DND-41 (cell line): ENCODE results near the gene RANBP17.

Experiments
- ATAC-seq: fragments of 200-7000 bp; cut with Tn5 transposase; 3 replicates; pipeline ENCODE4 v1.9.1; 2021; ENCODE audit warnings: low read depth; ENCODE audit not compliant: insufficient read depth
- DNase-seq: peaks from one replicate; pipeline ENCODE4 v3.0.0-alpha.2; 2020
- H2AFZ ChIP-seq: 2 replicates; pipeline ENCODE4 v1.6.0; 2012; ENCODE audit warnings: low read depth, low read length
- H3K27ac ChIP-seq: 2 replicates; pipeline ENCODE4 v1.5.1; 2012; ENCODE audit warnings: low read length, inconsistent platforms
- H3K27me3 ChIP-seq: fragments of 200-600 bp; sonication (generic); 2 replicates; pipeline ENCODE4 v1.6.0; 2012; ENCODE audit warnings: low read length, mild to moderate bottlenecking, inconsistent platforms; ENCODE audit not compliant: insufficient read depth, poor library complexity
- H3K36me3 ChIP-seq: 2 replicates; pipeline ENCODE4 v1.5.1; 2012; ENCODE audit warnings: low read length, inconsistent platforms; ENCODE audit not compliant: insufficient read depth
- H3K4me1 ChIP-seq: 2 replicates; pipeline ENCODE4 v1.5.1; 2012; ENCODE audit warnings: mild to moderate bottlenecking, low read length; ENCODE audit not compliant: insufficient read depth
- H3K4me2 ChIP-seq: 2 replicates; pipeline ENCODE4 v1.6.0; 2012; ENCODE audit warnings: mild to moderate bottlenecking, moderate library complexity, low read length, inconsistent platforms; ENCODE audit not compliant: insufficient read depth
- H3K4me3 ChIP-seq, 2 experiments: fragments of 200-600 bp in 1 of 2; shearing (Covaris generic) in 1 of 2; 2 replicates each; pipeline ENCODE4 v1.5.1; 2012 to 2016; ENCODE audit warnings: inconsistent platforms in 2 of 2, low read length in 2 of 2, mild to moderate bottlenecking in 2 of 2, low read depth in 1 of 2, moderate library complexity in 1 of 2
- H3K79me2 ChIP-seq: 2 replicates; pipeline ENCODE4 v1.6.0; 2012; ENCODE audit warnings: low read length, inconsistent platforms; ENCODE audit not compliant: insufficient read depth
- H3K9ac ChIP-seq: 2 replicates; pipeline ENCODE4 v1.6.0; 2012; ENCODE audit warnings: low read depth, mild to moderate bottlenecking, inconsistent platforms, low read length, moderate library complexity
- H3K9me3 ChIP-seq: 2 replicates; pipeline ENCODE4 v1.5.1; 2012; ENCODE audit warnings: low read length, moderate library complexity, mild to moderate bottlenecking, inconsistent platforms; ENCODE audit not compliant: insufficient read depth, severe bottlenecking
- H4K20me1 ChIP-seq: 2 replicates; pipeline ENCODE4 v1.6.0; 2012; ENCODE audit warnings: low read length; ENCODE audit not compliant: insufficient read depth
- EZH2 ChIP-seq: IDR thresholded peaks from 3 replicates; pipeline ENCODE4 v1.6.1; 2012; ENCODE audit warnings: borderline replicate concordance, low read depth, mild to moderate bottlenecking, moderate library complexity, low read length, inconsistent platforms; ENCODE audit not compliant: severe bottlenecking
- TF ChIP-seq, protein P1 (sequence below): IDR thresholded peaks from 2 replicates; pipeline ENCODE4 v1.5.1; 2012; ENCODE audit warnings: borderline replicate concordance, low read length, moderate library complexity, mild to moderate bottlenecking; ENCODE audit not compliant: poor library complexity, severe bottlenecking; ENCODE audit errors: extremely low read depth

The RANBP17 gene

GRCh38 chr5:171336521-171337209, 474.8 kb downstream of the RANBP17 start:
- H3K36me3 ChIP-seq: no peaks in the 10 kb centered on the region
- peak; percentile 93 for ATAC-seq
- H3K27me3 ChIP-seq: no peaks in the 10 kb centered on the region
- H3K79me2 ChIP-seq: no peaks in the 10 kb centered on the region
- no peak overlapping the region for H3K27ac ChIP-seq
- H3K4me3 ChIP-seq: peak overlapping the region in 1 of 2 experiments; percentile 45; a peak in 1 of 4 replicates
- no peak for TF ChIP-seq EZH2
- TF ChIP-seq, protein P1, sequence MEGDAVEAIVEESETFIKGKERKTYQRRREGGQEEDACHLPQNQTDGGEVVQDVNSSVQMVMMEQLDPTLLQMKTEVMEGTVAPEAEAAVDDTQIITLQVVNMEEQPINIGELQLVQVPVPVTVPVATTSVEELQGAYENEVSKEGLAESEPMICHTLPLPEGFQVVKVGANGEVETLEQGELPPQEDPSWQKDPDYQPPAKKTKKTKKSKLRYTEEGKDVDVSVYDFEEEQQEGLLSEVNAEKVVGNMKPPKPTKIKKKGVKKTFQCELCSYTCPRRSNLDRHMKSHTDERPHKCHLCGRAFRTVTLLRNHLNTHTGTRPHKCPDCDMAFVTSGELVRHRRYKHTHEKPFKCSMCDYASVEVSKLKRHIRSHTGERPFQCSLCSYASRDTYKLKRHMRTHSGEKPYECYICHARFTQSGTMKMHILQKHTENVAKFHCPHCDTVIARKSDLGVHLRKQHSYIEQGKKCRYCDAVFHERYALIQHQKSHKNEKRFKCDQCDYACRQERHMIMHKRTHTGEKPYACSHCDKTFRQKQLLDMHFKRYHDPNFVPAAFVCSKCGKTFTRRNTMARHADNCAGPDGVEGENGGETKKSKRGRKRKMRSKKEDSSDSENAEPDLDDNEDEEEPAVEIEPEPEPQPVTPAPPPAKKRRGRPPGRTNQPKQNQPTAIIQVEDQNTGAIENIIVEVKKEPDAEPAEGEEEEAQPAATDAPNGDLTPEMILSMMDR: peak; percentile 67
- DNase-seq: peak; percentile 64
- peaks cover 10% of the 10 kb centered on the region for H3K4me1 ChIP-seq
- peak overlapping the region; percentile 28 for H2AFZ ChIP-seq
- no peaks in the 10 kb centered on the region for H4K20me1 ChIP-seq
- no peaks in the 10 kb centered on the region for H3K9me3 ChIP-seq
- peak overlapping the region; percentile 50 for H3K4me2 ChIP-seq
- peak overlapping the region; percentile 21; the same call in 1 of the 2 replicates for H3K9ac ChIP-seq

DNA sequence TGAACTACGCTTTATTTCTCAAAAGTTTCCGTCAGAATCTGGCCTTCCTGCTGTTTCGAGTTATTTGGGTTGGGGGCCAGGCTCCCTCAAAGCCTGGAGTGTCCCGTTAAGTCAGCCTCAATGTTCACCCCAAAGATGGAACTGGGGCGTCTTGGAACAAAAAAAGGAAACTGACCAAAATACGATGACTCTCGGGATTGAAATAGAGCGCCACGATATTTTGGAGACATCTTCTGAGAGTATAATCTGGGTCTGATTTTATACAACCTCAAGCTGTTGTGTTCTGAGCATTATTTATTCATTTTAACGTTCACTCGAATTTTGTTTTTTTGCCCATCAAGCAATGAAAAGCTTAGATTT, 475.4 kb downstream of the RANBP17 start:
- TF ChIP-seq, protein P1: no peak
- TF ChIP-seq EZH2: no peak
- Histone ChIP-seq H3K4me3 (no peak overlapping the region), H3K79me2 (no peaks in the 10 kb centered on the region), H3K27me3 (no peaks in the 10 kb centered on the region), H2AFZ (peak overlapping the region; percentile 4; the same call in 1 of the 2 replicates), H3K27ac (no peak overlapping the region), H3K4me1 (peaks cover 11% of the 10 kb centered on the region), H3K9ac (peak overlapping the region; percentile 21; the same call in 1 of the 2 replicates), H4K20me1 (no peaks in the 10 kb centered on the region), H3K9me3 (no peaks in the 10 kb centered on the region), H3K36me3 (no peaks in the 10 kb centered on the region), H3K4me2 (peak overlapping the region; percentile 50)
- DNase-seq (no peak), ATAC-seq (peak; percentile 29; the same call in 2 of the 3 replicates)

DNA sequence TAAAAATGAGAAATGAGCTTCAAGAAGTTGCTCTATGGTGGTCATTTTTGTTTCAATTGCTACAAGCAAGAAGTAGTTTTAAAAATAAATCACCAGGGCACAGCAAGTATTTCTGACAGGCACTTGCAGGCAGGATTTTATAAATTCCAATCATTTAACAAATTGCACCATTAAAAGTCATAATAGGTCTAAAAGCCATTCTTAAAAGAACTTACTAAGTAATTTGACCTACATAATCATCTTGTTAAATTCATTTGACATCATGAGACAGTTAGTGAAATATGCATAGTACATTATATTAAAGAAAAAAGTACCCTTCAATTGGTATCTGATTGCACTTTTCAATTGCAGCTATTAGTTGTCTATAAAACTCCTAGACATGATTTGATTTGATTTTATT, 478.2 kb downstream of the RANBP17 start:
- no peak overlapping the region for H3K4me2 ChIP-seq
- peaks cover 15% of the 10 kb centered on the region for H3K4me1 ChIP-seq
- H3K9me3 ChIP-seq: no peaks in the 10 kb centered on the region
- H4K20me1 ChIP-seq: no peaks in the 10 kb centered on the region
- H2AFZ ChIP-seq: no peak overlapping the region
- ATAC-seq (no peak), DNase-seq (no peak)
- no peak overlapping the region for H3K27ac ChIP-seq
- H3K4me3 ChIP-seq: no peak overlapping the region
- no peaks in the 10 kb centered on the region for H3K79me2 ChIP-seq
- H3K36me3 ChIP-seq: no peaks in the 10 kb centered on the region
- H3K9ac ChIP-seq: no peak overlapping the region
- TF ChIP-seq, protein P1: no peak
- TF ChIP-seq EZH2: no peak
- H3K27me3 ChIP-seq: no peaks in the 10 kb centered on the region

GRCh38 chr5:171340491-171340890, 478.7 kb downstream of the RANBP17 start:
- H3K9ac ChIP-seq: no peak overlapping the region
- no peaks in the 10 kb centered on the region for H3K9me3 ChIP-seq
- no peaks in the 10 kb centered on the region for H3K27me3 ChIP-seq
- H3K36me3 ChIP-seq: no peaks in the 10 kb centered on the region
- no peak overlapping the region for H3K4me3 ChIP-seq
- TF ChIP-seq, protein P1: no peak
- TF ChIP-seq EZH2: no peak
- ATAC-seq (no peak), DNase-seq (no peak)
- H2AFZ ChIP-seq: no peak overlapping the region
- H4K20me1 ChIP-seq: no peaks in the 10 kb centered on the region
- no peak overlapping the region for H3K27ac ChIP-seq
- peaks cover 15% of the 10 kb centered on the region for H3K4me1 ChIP-seq
- no peak overlapping the region for H3K4me2 ChIP-seq
- no peaks in the 10 kb centered on the region for H3K79me2 ChIP-seq
